ENCODE measurements around the gene HMCES.

HMCES gene

DNA sequence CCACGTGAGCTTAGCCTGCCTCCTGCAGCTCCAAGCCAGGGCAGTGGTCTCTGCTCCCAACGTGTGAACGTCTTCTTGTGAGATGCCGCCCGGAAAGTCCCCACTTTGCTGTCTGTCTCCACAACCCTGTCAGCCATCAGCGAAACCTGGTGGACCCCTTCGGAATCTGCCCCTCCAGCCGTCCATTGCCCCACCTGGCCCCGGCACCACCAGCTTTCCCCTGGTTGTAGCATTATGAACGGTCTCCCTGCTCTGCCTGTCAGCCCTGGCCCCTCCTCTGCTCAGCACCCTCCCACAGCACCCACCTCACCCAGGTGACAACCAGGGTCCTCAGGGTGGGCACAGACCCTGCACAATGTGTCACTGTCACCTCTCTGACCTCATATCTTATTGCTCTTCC is 71.1 kb downstream of the HMCES start:
- no peak for DNase-seq

DNA sequence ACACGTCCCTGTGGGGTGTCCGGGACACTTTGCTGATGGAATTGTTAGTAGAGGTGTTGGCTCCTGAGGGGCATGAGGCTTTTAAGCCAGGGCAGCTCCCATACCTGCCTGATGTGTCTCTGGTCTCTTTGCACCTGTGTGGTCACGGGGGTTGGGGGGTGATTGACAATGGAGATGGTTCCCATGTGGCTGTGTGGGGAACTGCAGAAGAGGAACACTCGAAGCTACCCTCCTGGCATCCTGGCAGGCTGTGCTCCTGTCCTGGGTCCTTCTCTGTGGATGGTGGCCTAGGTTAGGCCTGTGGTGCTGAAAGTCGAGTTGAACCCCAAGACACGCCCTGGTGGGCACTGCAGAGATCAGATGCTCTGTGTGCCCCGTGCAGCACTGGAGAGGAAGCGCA is 73.4 kb downstream of the HMCES start:
- DNase-seq, result no peak

DNA sequence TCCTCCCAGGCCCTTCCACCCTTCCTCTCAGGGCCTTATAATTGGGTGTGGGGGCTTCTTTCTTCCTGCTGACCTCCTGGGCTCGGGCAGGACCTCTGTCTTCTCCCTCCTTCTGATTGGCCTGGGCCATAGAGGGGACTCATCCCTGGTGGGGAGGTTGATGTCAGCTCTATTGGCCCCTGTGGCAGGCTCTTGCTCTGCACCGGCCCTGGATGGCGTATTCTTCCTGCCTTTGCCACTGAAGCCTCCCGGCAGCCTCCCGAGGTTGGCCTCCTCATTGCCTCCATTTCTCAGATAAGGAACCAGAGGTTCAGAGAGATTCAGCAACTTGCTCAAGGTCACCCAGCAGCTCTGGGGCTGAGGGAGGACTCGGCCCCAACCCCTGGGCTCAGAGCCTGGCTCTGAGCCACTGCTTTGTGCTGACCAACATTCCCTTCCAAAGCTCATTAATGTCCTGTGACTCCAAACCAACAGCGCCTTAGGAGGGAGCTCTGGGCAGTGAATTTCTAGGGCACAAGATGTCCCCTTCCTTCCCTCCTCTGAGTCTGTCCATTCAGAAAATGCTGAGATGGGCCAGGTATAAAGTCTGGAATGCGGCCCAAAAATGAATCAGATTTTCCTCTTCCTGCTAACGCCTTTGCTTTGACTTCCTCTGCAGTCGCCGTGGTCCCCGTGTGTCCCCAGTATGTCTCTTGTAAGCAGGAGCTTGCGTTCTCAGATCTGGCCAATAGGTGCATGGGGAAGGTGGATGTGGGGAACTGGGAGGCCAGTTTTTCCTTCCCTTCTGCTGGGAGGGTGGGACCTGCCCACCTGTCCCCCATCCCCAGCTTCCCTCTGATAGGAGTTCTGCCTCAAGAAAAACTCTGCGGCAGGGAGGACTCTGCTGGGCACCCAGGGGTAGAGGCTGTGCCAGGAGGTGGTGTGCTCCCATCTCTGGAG is 74.2 kb downstream of the HMCES start:
- no peak for DNase-seq

DNA sequence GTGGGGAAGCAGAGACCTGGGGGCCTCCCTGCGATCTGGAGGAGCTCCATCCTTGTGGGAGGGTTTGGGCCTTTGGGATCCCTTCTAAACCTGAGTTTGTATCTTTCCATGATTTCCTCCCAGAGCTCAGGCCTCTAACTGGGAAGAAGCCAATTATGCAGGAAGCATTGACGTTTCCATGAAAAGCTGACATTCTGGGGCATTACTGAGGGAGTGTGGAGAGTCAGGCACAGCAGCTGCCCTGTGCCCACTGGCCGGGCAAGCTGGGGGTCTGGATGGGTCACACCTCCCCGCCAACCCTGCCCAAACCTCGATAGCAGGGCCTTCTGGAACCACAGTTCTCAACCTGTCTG is 74.9 kb downstream of the HMCES start:
- DNase-seq, result no peak

Data from suppressor macrophage (primary cell).